HEK293T (cell line): Measurements from ENCODE around the gene SLC12A8.

Experiments used
- L3MBTL2 ChIP-seq: fragments of 450-650 bp; conservative IDR thresholded peaks from 2 replicates; pipeline ENCODE4 v1.6.1; 2016; ENCODE audit warnings: mild to moderate bottlenecking
- SUZ12 ChIP-seq: fragments of 450-650 bp; IDR thresholded peaks from 2 replicates; pipeline ENCODE4 v1.6.1; 2016; ENCODE audit warnings: mild to moderate bottlenecking

DNA sequence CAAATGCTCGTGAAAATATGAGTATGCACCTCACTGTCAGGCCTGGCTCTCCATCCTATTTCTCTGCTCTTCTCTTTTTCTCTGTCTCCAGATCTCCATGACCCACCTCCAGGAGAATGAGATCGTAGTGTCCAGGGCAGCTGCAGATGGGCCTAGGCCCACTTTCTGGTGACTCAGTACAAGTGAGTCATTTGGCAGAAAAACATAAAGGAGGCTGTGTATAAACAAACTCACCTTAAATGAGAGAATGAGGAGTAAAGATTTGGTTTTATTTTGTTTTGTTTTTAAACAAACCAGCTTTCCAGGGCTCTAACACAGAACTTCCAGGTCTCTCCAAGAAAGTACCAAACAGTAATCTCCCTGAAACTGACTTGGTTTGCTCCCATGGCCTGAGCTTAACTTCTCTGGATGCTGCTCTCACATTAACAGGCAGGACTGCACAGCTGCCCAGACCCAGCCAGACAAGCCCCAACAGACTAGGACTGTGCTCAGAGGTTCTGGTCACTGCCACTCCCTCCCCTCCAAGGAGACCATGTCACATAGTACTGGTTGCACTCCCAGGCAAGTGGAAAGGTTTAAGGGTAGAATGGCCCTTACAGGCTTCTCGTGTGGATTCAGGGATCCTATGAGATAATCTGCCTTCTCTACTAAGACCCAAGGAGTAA is 155.2 kb downstream of the SLC12A8 start:
- TF ChIP-seq L3MBTL2 (no peak), SUZ12 (no peak)
